ENCODE data around the gene TEX54. TPM values are rescaled to one million over a fixed set of nuclear protein-coding genes. Genes with fewer than 3 reads are reported as not detected.
A peak's percentile ranks its signal among the peaks of the same experiment; 100 is the strongest.

The TEX54 gene
- total and polyA plus RNA-seq, 2 of the 13 experiments (the other 11 are each of a cell fraction or from before 2014, with no cell fraction given) = not detected

DNA sequence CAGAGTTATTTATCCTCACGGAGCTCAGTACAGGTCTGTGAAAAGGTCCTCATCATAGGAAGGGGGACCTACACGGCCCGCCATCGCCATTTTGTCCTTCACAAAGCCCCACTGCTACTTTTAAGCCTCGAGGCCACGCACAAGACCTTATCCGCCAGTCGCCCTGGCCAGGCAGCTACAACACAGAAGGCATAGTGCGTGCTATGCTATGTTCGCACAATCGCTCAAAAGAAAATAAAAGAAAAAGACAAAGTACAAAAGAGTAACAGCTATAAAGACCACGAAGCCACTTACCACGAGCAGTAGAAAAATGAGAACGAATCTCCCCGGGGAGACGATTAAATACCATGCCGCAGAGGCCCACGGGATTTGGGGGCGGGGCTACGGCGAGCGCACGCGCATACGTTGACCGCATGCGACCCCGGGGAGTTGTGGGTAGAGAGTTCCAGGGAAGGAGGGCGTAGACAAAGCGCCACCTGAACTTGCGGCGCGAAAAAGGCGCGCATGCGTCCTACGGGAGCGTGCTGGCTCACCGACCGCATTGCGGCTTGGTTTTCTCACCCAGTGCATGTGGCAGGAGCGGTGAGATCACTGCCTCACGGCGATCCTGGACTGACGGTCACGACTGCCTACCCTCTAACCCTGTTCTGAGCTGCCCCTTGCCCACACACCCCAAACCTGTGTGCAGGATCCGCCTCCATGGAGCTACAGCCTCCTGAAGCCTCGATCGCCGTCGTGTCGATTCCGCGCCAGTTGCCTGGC, 23.1 kb upstream of the TEX54 start (continued):
- TF ChIP-seq ZNF432 (CRISPR knock-in tag; IDR thresholded peaks at IDR 0.05; ENCODE audit: borderline replicate concordance) (0 out of 2 replicates have a peak, but pooled peaks have one; percentile 44), TAF15 (IDR thresholded peaks at IDR 0.05; ENCODE audit: low read depth, low read length, poor library complexity, severe bottlenecking) (peak; percentile 64), PRPF4 (IDR thresholded peaks at IDR 0.05; ENCODE audit: low read depth, low read length, poor library complexity, severe bottlenecking) (no peak), REST (IDR thresholded peaks at IDR 0.05; ENCODE audit: borderline replicate concordance in 1 of 2, low read depth in 1 of 2, low read length in 2 of 2) (peak in 1 of 2 experiments; percentile 80; a peak in 2 of 4 replicates), PTBP1 (IDR thresholded peaks at IDR 0.05; ENCODE audit: low read depth, low read length, poor library complexity, severe bottlenecking) (no peak), ZNF644 (CRISPR knock-in tag; IDR thresholded peaks at IDR 0.05; ENCODE audit: low read depth) (no peak), SNRNP70 (IDR thresholded peaks at IDR 0.05; ENCODE audit: low read depth, low read length) (no peak), PITX1 (CRISPR knock-in tag; IDR thresholded peaks at IDR 0.05) (peak; percentile 83), ZSCAN21 (CRISPR knock-in tag; IDR thresholded peaks at IDR 0.05; ENCODE audit: borderline replicate concordance) (peak; percentile 94), ARID2 (CRISPR knock-in tag; IDR thresholded peaks at IDR 0.05; ENCODE audit: borderline replicate concordance) (peak; percentile 94), HOXA5 (CRISPR knock-in tag; IDR thresholded peaks at IDR 0.05) (peak; percentile 97), SMAD3 (CRISPR knock-in tag; IDR thresholded peaks at IDR 0.05) (peak; percentile 87), ZNF670 (CRISPR knock-in tag; IDR thresholded peaks at IDR 0.05; ENCODE audit: borderline replicate concordance) (peak; percentile 79; the same call in 1 of the 2 replicates), ZNF430 (CRISPR knock-in tag; IDR thresholded peaks at IDR 0.05) (peak; percentile 72), KAT2B (IDR thresholded peaks at IDR 0.05; ENCODE audit: borderline replicate concordance, low read depth, low read length) (no peak), NFE2L2 (IDR thresholded peaks at IDR 0.05; ENCODE audit: low read length) (no peak), U2AF2 (IDR thresholded peaks at IDR 0.05; ENCODE audit: low read depth, low read length) (0 out of 2 replicates have a peak, but pooled peaks have one; percentile 67), ISX (CRISPR knock-in tag; conservative IDR thresholded peaks at IDR 0.05) (peak; percentile 95; the same call in 1 of the 2 replicates), JUND (CRISPR knock-in tag; IDR thresholded peaks at IDR 0.05) (peak; percentile 71; the same call in 1 of the 2 replicates), ZBTB1 (CRISPR knock-in tag; IDR thresholded peaks at IDR 0.05; ENCODE audit: borderline replicate concordance) (peak; percentile 22; the same call in 1 of the 2 replicates), RBFOX2 (IDR thresholded peaks at IDR 0.05; ENCODE audit: low read depth, low read length) (peak; percentile 89), ELF1 (CRISPR knock-in tag; IDR thresholded peaks at IDR 0.05) (peak; percentile 63)
- TF ChIP-seq, protein P1, sequence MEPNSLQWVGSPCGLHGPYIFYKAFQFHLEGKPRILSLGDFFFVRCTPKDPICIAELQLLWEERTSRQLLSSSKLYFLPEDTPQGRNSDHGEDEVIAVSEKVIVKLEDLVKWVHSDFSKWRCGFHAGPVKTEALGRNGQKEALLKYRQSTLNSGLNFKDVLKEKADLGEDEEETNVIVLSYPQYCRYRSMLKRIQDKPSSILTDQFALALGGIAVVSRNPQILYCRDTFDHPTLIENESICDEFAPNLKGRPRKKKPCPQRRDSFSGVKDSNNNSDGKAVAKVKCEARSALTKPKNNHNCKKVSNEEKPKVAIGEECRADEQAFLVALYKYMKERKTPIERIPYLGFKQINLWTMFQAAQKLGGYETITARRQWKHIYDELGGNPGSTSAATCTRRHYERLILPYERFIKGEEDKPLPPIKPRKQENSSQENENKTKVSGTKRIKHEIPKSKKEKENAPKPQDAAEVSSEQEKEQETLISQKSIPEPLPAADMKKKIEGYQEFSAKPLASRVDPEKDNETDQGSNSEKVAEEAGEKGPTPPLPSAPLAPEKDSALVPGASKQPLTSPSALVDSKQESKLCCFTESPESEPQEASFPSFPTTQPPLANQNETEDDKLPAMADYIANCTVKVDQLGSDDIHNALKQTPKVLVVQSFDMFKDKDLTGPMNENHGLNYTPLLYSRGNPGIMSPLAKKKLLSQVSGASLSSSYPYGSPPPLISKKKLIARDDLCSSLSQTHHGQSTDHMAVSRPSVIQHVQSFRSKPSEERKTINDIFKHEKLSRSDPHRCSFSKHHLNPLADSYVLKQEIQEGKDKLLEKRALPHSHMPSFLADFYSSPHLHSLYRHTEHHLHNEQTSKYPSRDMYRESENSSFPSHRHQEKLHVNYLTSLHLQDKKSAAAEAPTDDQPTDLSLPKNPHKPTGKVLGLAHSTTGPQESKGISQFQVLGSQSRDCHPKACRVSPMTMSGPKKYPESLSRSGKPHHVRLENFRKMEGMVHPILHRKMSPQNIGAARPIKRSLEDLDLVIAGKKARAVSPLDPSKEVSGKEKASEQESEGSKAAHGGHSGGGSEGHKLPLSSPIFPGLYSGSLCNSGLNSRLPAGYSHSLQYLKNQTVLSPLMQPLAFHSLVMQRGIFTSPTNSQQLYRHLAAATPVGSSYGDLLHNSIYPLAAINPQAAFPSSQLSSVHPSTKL (CRISPR knock-in tag; IDR thresholded peaks at IDR 0.05) = peak; percentile 55
